Hematopoietic multipotent progenitor cell treated with erythropoietin and hydrocortisone succinate and interleukin-3 and kit ligand, for 8 days (in vitro differentiated cells): Measurements from ENCODE around the gene GPNMB.
A peak's percentile ranks its signal among the peaks of the same experiment; 100 is the strongest.

Experiments
- DNase-seq: peaks from one replicate; pipeline ENCODE4 v3.0.0-alpha.2; 2015

GPNMB gene

GRCh38 chr7:23232966-23233365 lies 13.6 kb upstream of the GPNMB start:
- no peak for DNase-seq

DNA sequence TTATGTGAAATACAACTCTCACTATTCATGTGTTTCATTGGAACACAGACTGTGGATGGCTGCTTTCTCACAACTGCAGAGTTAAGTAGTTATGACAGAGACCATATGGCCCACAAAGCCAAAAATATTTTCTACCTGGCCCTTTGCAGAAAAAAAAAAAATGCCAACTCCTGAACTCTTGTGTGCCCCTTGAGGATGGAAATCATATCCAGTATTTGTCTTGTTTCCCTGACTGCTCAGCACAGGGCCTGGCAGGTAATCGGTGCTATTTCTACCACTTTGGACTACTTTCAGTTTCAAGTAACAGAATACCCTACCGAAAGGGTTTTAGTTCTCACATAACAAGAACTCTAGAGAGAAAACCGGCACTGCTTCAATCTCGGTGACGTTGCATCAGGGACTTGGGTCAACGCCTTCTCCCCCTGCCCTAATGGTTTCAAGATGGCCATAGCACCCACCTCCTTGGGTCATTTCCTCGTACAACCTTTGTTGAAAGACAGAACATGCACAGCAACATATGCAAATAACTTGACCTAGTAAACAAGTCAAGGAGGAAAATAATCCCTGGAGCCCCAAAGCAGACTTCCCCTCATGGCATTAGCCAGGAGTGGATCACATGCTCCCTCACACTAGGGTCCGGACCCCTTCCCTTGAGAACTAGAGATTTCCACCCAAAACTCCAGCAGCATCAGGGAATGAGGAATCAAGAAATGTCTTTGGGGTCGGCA lies 11.8 kb upstream of the GPNMB start:
- DNase-seq: no peak

GRCh38 chr7:23235813-23236221 lies 10.8 kb upstream of the GPNMB start:
- DNase-seq: no peak

DNA sequence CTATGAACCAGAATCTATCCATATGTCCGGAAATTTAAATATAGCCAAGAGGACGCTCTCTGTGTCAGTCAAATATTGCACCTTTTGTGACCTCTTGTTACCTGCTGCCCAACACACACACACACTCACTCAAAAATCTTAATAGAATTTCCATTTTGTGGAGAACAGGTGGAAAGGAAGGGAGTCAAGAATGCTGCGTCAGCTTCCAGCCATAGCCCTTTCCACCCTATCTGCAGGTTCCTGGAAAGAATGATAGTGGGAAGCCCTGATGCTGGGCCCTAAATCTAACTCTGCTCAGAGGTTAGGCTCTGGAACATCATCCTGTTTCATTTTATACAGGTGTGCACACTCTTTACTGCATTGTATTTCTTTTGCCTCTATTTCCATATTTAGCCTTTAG lies 9.6 kb upstream of the GPNMB start:
- DNase-seq: no peak

- DNase-seq: no peak
Observed at GRCh38 chr7:23238983-23239652, 7.5 kb upstream of the GPNMB start.

DNA sequence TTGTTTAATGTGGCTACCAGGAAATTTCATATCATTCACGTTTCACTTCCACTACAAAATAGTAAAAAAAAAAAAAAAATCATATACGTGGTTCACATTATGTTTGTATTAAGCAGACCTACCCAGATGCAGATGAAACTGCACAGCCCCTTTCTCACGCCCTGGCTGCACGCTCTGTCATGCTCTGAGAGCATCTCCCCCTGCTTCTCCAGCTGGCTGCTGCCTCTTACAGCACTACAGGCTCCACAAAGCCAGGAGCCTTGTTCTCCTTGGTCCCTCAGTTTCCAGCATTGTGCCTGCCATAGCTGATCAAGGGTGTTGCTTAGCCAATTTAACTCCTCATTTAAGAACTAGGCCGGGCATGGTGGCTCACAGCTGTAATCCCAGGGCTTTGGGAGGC lies 6.9 kb upstream of the GPNMB start:
- DNase-seq: no peak

- no peak for DNase-seq
Observed at GRCh38 chr7:23242321-23242720, 4.3 kb upstream of the GPNMB start.

DNA sequence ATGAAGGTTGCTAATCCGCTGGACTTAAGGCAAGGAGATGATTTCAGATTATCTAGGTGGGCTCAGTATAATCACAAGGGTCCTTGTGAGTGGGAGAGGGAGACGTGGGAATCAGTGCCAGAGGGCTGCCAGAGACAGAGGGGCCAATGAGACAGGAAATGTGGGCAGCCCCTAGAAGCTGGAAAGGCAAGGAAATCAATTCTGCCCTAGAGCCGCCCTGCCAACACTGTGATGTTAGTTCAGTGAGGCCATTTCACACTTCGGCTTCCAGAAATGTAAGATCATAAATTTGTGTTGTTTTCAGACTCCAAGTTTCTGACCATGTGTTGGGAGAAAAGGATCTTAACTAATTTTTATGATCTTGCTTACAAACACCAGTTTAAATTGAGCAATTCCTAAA lies 3.6 kb upstream of the GPNMB start:
- DNase-seq: no peak

DNA sequence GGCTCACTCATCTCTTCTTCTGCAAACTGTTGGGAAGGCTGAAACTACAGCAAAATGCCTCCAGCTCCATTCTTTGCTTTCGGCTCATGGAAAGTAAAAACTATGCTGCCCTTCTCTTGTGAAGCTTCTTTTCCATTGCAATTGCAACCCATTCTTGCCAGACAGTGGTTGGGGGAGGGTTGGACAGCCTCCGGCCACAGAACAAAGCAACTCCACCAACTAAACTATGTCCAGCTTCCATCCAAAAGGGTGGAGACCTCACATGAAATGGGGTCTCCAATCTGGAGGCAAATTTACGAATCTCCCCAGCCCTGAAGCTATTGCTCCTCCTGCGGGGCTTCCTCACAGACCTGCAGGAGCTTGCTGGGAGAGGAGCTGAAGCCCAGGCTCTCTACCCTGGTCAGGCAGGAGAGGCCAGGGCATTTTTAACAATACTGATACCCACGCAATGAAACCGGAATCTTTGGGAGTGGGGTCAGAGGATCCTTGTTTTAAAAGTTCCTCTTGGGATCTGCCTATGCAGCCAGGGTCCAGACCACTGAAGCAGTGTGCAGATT lies 549 bp downstream of the GPNMB start:
- no peak for DNase-seq

DNA sequence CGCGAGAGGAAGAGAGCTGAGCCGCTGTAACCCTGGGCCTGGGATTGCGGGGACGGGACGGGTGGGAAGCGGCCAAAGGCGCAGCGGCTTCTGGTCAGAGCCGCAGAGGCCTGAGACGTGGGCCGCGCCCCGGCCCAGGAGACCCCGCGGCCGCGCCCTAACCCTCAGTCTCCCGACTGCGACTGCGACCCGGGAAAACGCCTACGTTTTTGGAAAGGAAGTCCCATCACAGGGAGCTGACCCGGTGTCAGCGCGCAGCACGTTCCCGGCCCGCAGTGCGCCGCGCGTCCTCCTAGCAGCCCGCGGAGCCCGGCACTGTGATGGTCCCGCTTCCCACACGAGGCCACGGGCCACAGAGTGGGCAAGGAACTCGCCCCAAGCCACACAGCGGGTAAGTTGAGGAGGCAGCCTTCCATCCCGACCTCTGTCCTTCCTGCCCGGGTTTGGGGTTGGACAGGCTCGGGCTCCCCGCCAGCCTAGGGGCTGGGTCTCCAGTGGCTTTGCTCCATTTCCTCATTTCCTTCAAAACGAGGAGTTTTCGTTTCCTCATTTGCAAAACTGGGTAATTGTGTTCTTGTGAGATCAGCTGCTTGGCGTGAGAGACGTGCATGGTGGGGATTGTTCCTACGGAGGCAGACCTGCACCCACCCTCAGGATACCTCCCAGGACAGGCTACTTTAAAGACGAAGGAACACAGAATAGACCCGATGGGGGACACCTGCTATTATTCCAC lies 1.2 kb downstream of the GPNMB start:
- DNase-seq: no peak

DNA sequence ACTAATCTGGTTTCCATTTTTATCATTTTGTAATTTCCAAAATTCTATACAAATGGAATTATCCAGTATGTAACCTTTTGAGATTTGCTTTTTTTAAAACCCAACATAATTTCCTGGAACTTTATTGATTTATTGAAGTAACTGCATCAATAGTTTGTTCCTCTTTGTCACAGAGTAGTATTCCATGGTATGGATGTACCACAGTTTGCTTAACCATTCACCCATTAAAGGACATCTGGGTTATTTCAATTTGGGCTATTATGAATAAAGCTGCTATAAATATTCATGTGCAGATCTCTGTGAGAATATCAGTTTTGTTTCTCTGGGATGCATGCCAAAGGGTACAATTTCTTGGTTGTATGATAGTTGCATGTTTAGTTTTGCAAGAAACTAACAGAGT lies 2.9 kb downstream of the GPNMB start:
- DNase-seq: no peak

DNA sequence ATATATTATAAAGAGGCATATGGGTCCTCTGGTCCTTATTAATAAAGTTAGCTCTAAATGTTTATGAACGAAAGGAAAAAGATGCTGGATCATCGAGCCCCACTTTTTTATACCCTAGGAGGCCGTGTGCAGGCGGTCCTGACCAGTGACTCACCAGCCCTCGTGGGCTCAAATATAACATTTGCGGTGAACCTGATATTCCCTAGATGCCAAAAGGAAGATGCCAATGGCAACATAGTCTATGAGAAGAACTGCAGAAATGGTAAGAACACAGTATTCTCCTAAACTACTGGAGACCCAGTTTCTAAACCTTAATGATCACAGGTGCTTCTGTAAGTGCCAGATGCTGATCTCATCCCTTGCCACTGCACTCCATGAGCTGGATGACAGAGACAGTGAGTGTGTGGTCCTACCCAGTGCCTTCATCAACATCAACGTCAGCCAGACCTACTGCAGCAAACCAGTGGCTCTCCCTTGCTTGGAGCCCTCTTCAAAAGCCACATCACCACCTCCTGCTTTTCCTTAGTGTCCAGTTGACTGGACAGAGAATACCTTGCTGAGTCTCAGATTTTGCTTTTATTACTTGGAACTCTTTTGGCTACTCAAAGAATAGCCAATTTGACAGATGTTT lies 7.6 kb downstream of the GPNMB start:
- DNase-seq: no peak

- DNase-seq: no peak
Observed at GRCh38 chr7:23256731-23257130, 10.2 kb downstream of the GPNMB start.

GRCh38 chr7:23260371-23260770 lies 13.8 kb downstream of the GPNMB start:
- no peak for DNase-seq

GRCh38 chr7:23261843-23262452 lies 15.4 kb downstream of the GPNMB start:
- peak; percentile 78 for DNase-seq

DNA sequence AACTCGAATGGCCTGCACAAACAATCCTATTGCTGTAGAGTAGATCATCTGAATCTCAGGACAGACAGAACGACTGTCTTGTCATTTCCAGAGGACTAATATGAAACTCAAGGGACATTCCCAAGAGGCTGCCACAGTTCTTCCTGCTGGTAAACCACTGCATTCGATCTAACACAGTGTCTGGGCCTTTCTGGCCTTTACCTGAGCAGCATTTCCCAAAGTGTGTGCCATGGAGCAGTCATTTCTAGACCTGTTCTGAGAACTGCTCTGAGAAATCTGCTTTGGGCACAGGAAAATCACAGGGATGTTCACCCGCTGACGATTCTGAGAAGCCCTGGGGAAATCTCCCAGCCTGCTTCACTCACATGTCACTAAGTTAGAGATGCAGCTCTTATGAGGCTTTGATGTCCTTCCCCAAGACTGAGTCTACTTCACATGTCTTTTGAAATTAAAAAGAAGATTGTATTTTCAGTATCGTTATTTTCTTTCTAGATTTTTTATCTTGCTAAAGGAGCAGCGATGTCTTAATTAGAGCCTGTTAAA lies 18.4 kb downstream of the GPNMB start:
- no peak for DNase-seq

GRCh38 chr7:23266918-23267317 lies 20.3 kb downstream of the GPNMB start:
- no peak for DNase-seq

- no peak for DNase-seq
Observed at GRCh38 chr7:23267357-23267756, 20.8 kb downstream of the GPNMB start.

DNA sequence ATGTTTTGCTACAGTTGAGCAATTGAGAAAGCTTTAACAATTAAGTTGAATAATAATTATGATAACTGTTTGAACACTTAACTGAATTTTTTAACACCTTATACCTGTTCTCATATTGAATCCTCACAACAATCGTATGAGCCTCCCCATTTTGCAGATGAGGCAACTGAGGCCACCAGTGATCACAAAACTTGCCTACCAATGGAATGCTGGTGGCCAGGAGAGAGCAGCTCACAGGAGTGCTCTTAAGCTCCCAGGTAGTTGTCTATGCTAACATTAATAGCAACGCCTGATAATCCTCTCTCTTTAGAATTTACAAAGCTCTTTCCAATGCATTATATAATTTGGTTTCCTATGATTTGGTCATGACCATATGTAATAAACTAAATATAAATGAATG lies 21.6 kb downstream of the GPNMB start:
- no peak for DNase-seq

GRCh38 chr7:23268746-23269145 lies 22.2 kb downstream of the GPNMB start:
- DNase-seq: no peak

- DNase-seq: no peak
Observed at GRCh38 chr7:23272275-23272674, 25.7 kb downstream of the GPNMB start.

GRCh38 chr7:23273141-23273599 lies 26.6 kb downstream of the GPNMB start:
- peak; percentile 97 for DNase-seq
